Natural killer cell (primary cell): Measurements from ENCODE around the gene CEP131. TPM values are rescaled to one million over a fixed set of nuclear protein-coding genes. Genes with fewer than 3 reads are reported as not detected.

Experiments
- ATAC-seq, 3 donors: fragments of 150-1000 bp in 2 of 3; fragments of 200-7000 bp in 1 of 3; cut with Tn5 transposase; 1 replicate in 1 of 3; 2 replicates in 2 of 3; pipeline ENCODE4 v1.10.0; 2021; ENCODE audit warnings: mild to moderate bottlenecking in 2 of 3, moderate library complexity in 2 of 3
- DNase-seq, 2 donors: peaks; one replicate each; pipeline versions ENCODE4 v3.0.0 to v3.0.0-alpha.2; 2013 to 2021; ENCODE audit warnings: mixed read lengths in 1 of 2
- H3K27ac ChIP-seq: one replicate; pipeline ENCODE4 v1.5.1; 2013; ENCODE audit warnings: mild to moderate bottlenecking, low read length
- H3K27me3 ChIP-seq: one replicate; pipeline ENCODE4 v1.6.1; 2013; ENCODE audit warnings: low read length; ENCODE audit not compliant: control insufficient read depth, insufficient read depth
- H3K36me3 ChIP-seq: one replicate; pipeline ENCODE4 v1.6.1; 2013; ENCODE audit warnings: low read length; ENCODE audit not compliant: control insufficient read depth, insufficient read depth
- H3K4me1 ChIP-seq: one replicate; pipeline ENCODE4 v1.6.1; 2013; ENCODE audit warnings: low read length; ENCODE audit not compliant: control insufficient read depth, insufficient read depth
- H3K4me3 ChIP-seq: one replicate; pipeline ENCODE4 v1.5.1; 2013; ENCODE audit warnings: low read length
- H3K9me3 ChIP-seq: one replicate; pipeline ENCODE4 v1.6.1; 2013; ENCODE audit warnings: low read length; ENCODE audit not compliant: control insufficient read depth, insufficient read depth
- H3K27ac Mint-ChIP-seq, 2 donors: one replicate each; pipeline ENCODE4 v1.8.0; 2022; ENCODE audit warnings: mild to moderate bottlenecking in 2 of 2, mixed read lengths in 2 of 2, moderate library complexity in 1 of 2
- H3K27me3 Mint-ChIP-seq, 2 donors: one replicate each; pipeline ENCODE4 v1.8.0; 2022; ENCODE audit warnings: low read depth in 2 of 2, mixed read lengths in 2 of 2
- H3K36me3 Mint-ChIP-seq: one replicate; pipeline ENCODE4 v1.8.0; 2022; ENCODE audit warnings: mixed read lengths
- H3K4me1 Mint-ChIP-seq, 2 donors: one replicate each; pipeline ENCODE4 v1.8.0; 2022; ENCODE audit warnings: mixed read lengths in 2 of 2
- H3K4me3 Mint-ChIP-seq: one replicate; pipeline ENCODE4 v1.8.0; 2022; ENCODE audit warnings: mild to moderate bottlenecking, moderate library complexity, mixed read lengths
- H3K9me3 Mint-ChIP-seq, 2 donors: one replicate each; pipeline ENCODE4 v1.8.0; 2022; ENCODE audit warnings: mixed read lengths in 2 of 2
- WGBS: methylation state at CpG from one replicate; pipeline ENCODE4 v1.1.7; 2013; ENCODE audit warnings: missing lambda C conversion rate; ENCODE audit not compliant: insufficient coverage; 5-methylcytosine and 5-hydroxymethylcytosine counted together
- intact Hi-C: fragments of 100-400 bp; cut with micrococcal nuclease; formaldehyde crosslinking; loops from one replicate; pipeline ENCODE4 v1.14.2; 2022
- total RNA-seq, 4 donors: library from RNA; stranded (reverse); fragments of 120-200 nt in 1 of 4; gene quantifications; one replicate each; pipeline versions ENCODE4 v1.2.3 to v1.2.4, GENCODE V29; 2013 to 2022
- TF ChIP-seq, protein P1 (sequence below): fragments of 200-600 bp; IDR thresholded peaks from one replicate; pipeline ENCODE4 v1.8.0; 2022; ENCODE audit warnings: antibody characterized with exemption

CEP131 gene
- total RNA-seq, 3 donors from 2014 or later (not counting 1 experiment from before 2014, with no cell fraction given) = 9.9 to 11.4 (median 10.0) TPM

DNA sequence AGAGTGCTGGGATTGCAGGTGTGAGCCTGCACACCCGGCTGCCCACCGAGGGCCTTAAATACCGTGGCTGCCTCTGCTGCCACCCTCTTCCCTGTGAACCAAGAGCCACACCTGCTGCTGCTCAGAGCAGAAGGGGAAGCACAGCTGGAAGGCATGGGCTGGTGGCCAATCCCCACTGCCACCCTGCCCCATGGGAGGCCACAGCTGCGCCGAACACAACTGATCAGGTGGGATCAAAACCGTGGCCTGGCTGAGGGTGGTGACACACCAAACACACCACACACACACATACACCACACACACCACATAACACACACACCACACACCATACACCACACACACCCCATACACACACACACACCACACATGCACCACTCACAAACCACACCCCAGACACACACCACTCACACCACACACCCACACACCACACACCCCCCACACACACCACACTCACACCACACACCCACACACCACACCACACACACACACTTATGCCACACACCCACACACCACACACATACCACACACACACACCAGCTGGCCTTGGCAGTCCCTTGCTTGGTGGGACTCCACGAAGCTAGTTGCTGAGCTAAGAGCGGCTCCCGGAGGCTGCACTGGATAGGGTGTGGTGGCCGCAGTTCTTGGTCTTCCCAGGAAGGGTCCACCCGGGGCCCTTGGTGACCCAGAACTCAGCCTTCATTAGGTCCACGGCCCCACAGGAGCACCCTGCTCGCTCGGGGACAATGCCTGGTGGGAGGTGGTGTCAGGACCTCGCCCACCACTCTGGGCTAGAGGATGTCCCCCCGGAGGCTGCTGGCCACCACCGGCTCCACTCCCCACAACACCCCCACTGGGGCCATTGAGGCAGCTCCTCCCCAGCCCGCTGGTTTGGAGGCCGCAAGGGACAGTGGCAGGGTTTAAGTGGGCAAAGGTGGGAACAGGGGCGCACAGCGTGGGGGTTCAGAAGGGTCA lies 14.9 kb downstream of the CEP131 start:
- peak overlapping the region; percentile 31 to 69 for H3K27ac Mint-ChIP-seq

GRCh38 chr17:81206657-81207056 lies 16.1 kb downstream of the CEP131 start:
- H3K4me1 Mint-ChIP-seq = no peaks in the 10 kb centered on the region
- no peak for DNase-seq

More for the DNA sequence above, 14.9 kb downstream of the CEP131 start:
- ATAC-seq = no peak
- TF ChIP-seq, protein P1, sequence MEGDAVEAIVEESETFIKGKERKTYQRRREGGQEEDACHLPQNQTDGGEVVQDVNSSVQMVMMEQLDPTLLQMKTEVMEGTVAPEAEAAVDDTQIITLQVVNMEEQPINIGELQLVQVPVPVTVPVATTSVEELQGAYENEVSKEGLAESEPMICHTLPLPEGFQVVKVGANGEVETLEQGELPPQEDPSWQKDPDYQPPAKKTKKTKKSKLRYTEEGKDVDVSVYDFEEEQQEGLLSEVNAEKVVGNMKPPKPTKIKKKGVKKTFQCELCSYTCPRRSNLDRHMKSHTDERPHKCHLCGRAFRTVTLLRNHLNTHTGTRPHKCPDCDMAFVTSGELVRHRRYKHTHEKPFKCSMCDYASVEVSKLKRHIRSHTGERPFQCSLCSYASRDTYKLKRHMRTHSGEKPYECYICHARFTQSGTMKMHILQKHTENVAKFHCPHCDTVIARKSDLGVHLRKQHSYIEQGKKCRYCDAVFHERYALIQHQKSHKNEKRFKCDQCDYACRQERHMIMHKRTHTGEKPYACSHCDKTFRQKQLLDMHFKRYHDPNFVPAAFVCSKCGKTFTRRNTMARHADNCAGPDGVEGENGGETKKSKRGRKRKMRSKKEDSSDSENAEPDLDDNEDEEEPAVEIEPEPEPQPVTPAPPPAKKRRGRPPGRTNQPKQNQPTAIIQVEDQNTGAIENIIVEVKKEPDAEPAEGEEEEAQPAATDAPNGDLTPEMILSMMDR = no peak
- H3K9me3 ChIP-seq = no peaks in the 10 kb centered on the region
- no peaks in the 10 kb centered on the region for H3K27me3 ChIP-seq
- H3K27me3 Mint-ChIP-seq = no peaks in the 10 kb centered on the region
- no peak overlapping the region for H3K4me3 Mint-ChIP-seq
- H3K4me1 ChIP-seq = no peaks in the 10 kb centered on the region
- H3K36me3 Mint-ChIP-seq = no peaks in the 10 kb centered on the region
- H3K27ac ChIP-seq = no peak overlapping the region
- no peak overlapping the region for H3K4me3 ChIP-seq
- no peaks in the 10 kb centered on the region for H3K4me1 Mint-ChIP-seq
- DNase-seq = no peak
- intact Hi-C loops = no loop called here
- no peaks in the 10 kb centered on the region for H3K9me3 Mint-ChIP-seq
- no peaks in the 10 kb centered on the region for H3K36me3 ChIP-seq
- WGBS = 78% methylated on average over 21 of the region's 21 CpGs

DNA sequence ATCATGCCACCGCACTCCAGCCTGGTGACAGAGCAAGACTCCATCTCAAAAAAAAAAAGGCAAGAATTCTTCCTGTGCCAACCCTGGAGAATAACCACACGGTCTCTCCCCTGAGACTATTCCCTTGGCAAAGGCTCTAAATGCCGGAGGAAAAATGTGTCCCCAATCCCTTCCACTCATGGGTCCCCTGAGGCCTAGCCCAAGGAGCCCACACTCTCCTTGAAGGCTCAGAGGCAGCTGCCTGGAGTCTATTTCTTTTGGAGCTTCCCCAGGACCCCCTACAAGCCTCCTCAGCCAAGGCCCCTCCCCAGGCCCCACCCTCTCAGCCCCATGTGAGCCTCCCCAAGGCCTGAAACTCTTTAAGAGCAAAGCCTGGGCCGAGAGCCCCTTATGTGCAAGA lies 16.6 kb downstream of the CEP131 start:
- H3K4me3 Mint-ChIP-seq = no peak overlapping the region
- ATAC-seq = no peak
- intact Hi-C loops = no loop called here
- WGBS = 89% methylated on average over 4 of the region's 4 CpGs
- Histone ChIP-seq H3K4me1 (no peaks in the 10 kb centered on the region), H3K4me3 (no peak overlapping the region), H3K27ac (no peak overlapping the region), H3K27me3 (no peaks in the 10 kb centered on the region), H3K36me3 (no peaks in the 10 kb centered on the region), H3K9me3 (no peaks in the 10 kb centered on the region)
- H3K27ac Mint-ChIP-seq = no peak overlapping the region
- H3K27me3 Mint-ChIP-seq = no peaks in the 10 kb centered on the region
- TF ChIP-seq, protein P1 = no peak
- no peaks in the 10 kb centered on the region for H3K4me1 Mint-ChIP-seq
- H3K9me3 Mint-ChIP-seq = no peaks in the 10 kb centered on the region
- no peaks in the 10 kb centered on the region for H3K36me3 Mint-ChIP-seq
- no peak for DNase-seq

More at GRCh38 chr17:81206657-81207056, 16.1 kb downstream of the CEP131 start:
- intact Hi-C loops = no loop called here
- Histone ChIP-seq H3K36me3 (no peaks in the 10 kb centered on the region), H3K27ac (no peak overlapping the region), H3K4me1 (no peaks in the 10 kb centered on the region), H3K9me3 (no peaks in the 10 kb centered on the region), H3K4me3 (no peak overlapping the region), H3K27me3 (no peaks in the 10 kb centered on the region)
- Mint-ChIP-seq H3K36me3 (no peaks in the 10 kb centered on the region), H3K9me3 (no peaks in the 10 kb centered on the region), H3K27ac (no peak overlapping the region), H3K27me3 (no peaks in the 10 kb centered on the region), H3K4me3 (no peak overlapping the region)
- TF ChIP-seq, protein P1 = no peak
- no peak for ATAC-seq
- 95% methylated on average over 12 of the region's 12 CpGs for WGBS
